ENCODE measurements around the gene TMEM51.
"Not testable (repeated sequence)": the region's sequence is repeated elsewhere in the genome, so short reads cannot be mapped to it uniquely, and the experiment has no call there.

Gene TMEM51

DNA sequence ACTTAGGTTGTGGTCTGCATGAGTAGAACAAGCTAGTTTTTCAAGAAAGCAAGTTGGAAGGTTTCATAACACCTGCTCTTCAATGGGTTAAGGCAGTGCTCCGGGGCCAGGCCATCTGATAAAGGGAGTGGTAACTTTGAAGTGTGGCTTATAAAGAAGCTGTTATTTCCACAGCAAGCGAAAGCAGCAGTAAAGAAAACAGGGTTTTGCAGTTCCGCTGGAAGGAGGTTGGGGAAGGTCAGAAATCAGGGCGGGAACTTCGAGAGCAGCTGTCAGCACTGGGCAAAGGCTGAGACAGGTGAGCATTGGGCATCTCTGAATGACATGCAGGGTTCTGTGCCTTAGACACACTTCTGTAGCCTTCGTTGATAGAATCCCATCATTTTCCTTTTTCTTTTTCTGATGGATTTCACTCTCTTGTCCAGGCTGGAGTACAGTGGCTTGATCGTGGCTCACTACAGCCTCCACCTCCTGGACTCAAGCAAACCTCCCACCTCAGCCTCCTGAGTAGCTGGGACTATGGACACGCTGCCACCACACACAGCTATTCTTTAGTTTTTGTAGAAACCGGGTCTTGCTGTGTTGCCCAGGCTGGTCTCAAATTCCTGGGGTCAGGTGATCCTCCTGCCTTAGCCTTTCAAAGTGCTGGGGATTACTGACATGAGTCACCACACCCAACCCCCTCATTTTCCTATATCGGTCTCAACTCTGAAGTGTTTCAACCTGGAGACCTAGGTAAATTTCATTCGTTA lies 20.5 kb downstream of the TMEM51 start:
- Histone ChIP-seq H3K27ac (replicated peaks) (no peak overlapping the region), H3K4me3 (replicated peaks; ENCODE audit: insufficient read depth, low read length) (no peak overlapping the region), H3K27me3 (ENCODE audit: insufficient read depth, poor library complexity, severe bottlenecking) (peaks cover 7% of the 10 kb centered on the region)
- no peak for TF ChIP-seq SPI1 (IDR thresholded peaks at IDR 0.05; ENCODE audit: borderline replicate concordance, low read depth)
- TF ChIP-seq, protein P1, sequence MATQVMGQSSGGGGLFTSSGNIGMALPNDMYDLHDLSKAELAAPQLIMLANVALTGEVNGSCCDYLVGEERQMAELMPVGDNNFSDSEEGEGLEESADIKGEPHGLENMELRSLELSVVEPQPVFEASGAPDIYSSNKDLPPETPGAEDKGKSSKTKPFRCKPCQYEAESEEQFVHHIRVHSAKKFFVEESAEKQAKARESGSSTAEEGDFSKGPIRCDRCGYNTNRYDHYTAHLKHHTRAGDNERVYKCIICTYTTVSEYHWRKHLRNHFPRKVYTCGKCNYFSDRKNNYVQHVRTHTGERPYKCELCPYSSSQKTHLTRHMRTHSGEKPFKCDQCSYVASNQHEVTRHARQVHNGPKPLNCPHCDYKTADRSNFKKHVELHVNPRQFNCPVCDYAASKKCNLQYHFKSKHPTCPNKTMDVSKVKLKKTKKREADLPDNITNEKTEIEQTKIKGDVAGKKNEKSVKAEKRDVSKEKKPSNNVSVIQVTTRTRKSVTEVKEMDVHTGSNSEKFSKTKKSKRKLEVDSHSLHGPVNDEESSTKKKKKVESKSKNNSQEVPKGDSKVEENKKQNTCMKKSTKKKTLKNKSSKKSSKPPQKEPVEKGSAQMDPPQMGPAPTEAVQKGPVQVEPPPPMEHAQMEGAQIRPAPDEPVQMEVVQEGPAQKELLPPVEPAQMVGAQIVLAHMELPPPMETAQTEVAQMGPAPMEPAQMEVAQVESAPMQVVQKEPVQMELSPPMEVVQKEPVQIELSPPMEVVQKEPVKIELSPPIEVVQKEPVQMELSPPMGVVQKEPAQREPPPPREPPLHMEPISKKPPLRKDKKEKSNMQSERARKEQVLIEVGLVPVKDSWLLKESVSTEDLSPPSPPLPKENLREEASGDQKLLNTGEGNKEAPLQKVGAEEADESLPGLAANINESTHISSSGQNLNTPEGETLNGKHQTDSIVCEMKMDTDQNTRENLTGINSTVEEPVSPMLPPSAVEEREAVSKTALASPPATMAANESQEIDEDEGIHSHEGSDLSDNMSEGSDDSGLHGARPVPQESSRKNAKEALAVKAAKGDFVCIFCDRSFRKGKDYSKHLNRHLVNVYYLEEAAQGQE (IDR thresholded peaks at IDR 0.05; ENCODE audit: insufficient replicate concordance, low read depth) = no peak
- TF ChIP-seq GABPA (IDR thresholded peaks at IDR 0.05; ENCODE audit: low read depth) = no peak
- no peak for TF ChIP-seq CTCF (IDR thresholded peaks at IDR 0.05; ENCODE audit: insufficient read depth, low read length)
- TF ChIP-seq POLR2AphosphoS5 (IDR thresholded peaks at IDR 0.05; ENCODE audit: low read depth) = no peak
- DNase-seq (ENCODE audit: low read depth in 1 of 2, low spot score in 1 of 2) = no peak

GRCh38 chr1:15174615-15174983 lies 21.1 kb downstream of the TMEM51 start:
- TF ChIP-seq SPI1 (IDR thresholded peaks at IDR 0.05; ENCODE audit: borderline replicate concordance, low read depth) (no peak), GABPA (IDR thresholded peaks at IDR 0.05; ENCODE audit: low read depth) (no peak), CTCF (IDR thresholded peaks at IDR 0.05; ENCODE audit: insufficient read depth, low read length) (no peak), POLR2AphosphoS5 (IDR thresholded peaks at IDR 0.05; ENCODE audit: low read depth) (no peak)
- TF ChIP-seq, protein P1 (IDR thresholded peaks at IDR 0.05; ENCODE audit: insufficient replicate concordance, low read depth) = no peak
- peaks cover 6% of the 10 kb centered on the region for H3K27me3 ChIP-seq (ENCODE audit: insufficient read depth, poor library complexity, severe bottlenecking)
- H3K4me3 ChIP-seq (replicated peaks; ENCODE audit: insufficient read depth, low read length) = no peak overlapping the region
- DNase-seq (ENCODE audit: low read depth in 1 of 2, low spot score in 1 of 2) = no peak
- no peak overlapping the region for H3K27ac ChIP-seq (replicated peaks)

DNA sequence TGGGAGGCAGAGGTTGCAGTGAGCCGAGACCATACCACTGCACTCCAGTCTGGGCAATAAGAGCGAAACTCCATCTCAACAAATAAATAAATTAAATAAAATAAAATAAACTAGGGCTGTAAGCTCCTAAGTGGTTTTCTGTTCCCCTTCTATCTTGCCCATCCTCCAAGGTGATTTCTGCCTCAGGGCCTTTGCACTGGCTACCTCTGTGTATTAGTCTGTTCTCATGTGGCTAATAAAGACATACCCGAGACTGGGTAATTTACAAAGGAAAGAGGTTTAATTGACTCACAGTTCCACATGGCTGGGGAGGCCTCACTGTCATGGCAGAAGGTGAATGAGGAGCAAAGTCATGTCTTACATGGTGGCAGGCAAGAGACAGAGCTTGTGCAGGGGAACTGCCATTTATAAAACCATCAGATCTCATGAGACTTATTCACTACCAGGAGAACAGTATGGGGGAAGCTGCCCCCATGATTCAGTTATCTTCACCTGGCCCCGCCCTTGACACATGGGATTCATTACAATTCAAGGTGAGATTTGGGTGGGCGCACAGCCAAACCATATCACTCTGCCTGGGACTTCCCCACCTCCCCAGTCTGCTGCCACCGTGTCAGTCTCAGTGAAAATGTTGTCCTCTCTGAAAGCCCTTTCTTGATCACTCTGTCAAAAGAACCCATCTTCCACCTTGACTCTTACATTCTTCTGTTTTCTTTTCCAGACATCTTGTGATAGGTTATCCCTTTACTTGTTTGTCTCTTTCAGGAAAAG lies 22.0 kb downstream of the TMEM51 start:
- H3K27me3 ChIP-seq (ENCODE audit: insufficient read depth, poor library complexity, severe bottlenecking); H3K27ac ChIP-seq (replicated peaks); DNase-seq (ENCODE audit: low read depth in 1 of 2, low spot score in 1 of 2); H3K4me3 ChIP-seq (replicated peaks; ENCODE audit: insufficient read depth, low read length): not testable (repeated sequence)

DNA sequence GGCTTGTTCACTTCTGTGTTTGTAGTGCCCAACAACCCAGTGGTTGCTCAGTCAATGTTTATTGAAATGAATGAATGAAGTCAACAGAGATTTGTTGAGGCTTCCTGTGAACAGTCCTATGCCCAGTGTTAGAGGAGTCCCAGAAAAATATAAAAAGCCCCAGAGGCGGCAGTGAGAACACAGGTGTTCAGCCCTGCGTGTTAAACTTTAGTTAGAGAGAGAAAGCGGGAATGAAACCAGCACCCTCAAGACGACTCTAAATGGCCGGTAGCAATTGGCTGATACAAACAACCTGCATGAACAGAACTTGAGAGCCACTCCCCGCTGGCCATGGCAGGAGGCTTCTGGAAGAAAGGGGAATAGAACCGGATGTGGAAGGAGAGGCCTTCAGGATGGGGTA lies 22.6 kb downstream of the TMEM51 start:
- H3K4me3 ChIP-seq (replicated peaks; ENCODE audit: insufficient read depth, low read length) = no peak overlapping the region
- no peak for DNase-seq (ENCODE audit: low read depth in 1 of 2, low spot score in 1 of 2)
- peaks cover 4% of the 10 kb centered on the region for H3K27me3 ChIP-seq (ENCODE audit: insufficient read depth, poor library complexity, severe bottlenecking)
- no peak overlapping the region for H3K27ac ChIP-seq (replicated peaks)
- TF ChIP-seq POLR2AphosphoS5 (IDR thresholded peaks at IDR 0.05; ENCODE audit: low read depth) (no peak), CTCF (IDR thresholded peaks at IDR 0.05; ENCODE audit: insufficient read depth, low read length) (no peak), SPI1 (IDR thresholded peaks at IDR 0.05; ENCODE audit: borderline replicate concordance, low read depth) (no peak), GABPA (IDR thresholded peaks at IDR 0.05; ENCODE audit: low read depth) (no peak)
- TF ChIP-seq, protein P1 (IDR thresholded peaks at IDR 0.05; ENCODE audit: insufficient replicate concordance, low read depth) = no peak
